Transverse colon (tissue), 4 donors: ENCODE results near the gene RNF207. TPM values are rescaled to one million over a fixed set of nuclear protein-coding genes. Genes with fewer than 3 reads are reported as not detected.

Source experiments
- DNase-seq: peaks from one replicate; pipeline ENCODE4 v3.0.0-alpha.2; 2019
- H3K27ac ChIP-seq, 4 donors: fragments of 200-600 bp; sonication (generic); 2 replicates each; pipeline ENCODE4 v1.5.1; 2016 to 2018; ENCODE audit warnings: inconsistent platforms in 4 of 4
- H3K27me3 ChIP-seq: fragments of 200-600 bp; sonication (generic); 2 replicates; pipeline ENCODE4 v1.5.1; 2017; ENCODE audit warnings: inconsistent platforms
- H3K36me3 ChIP-seq, 4 donors: fragments of 200-600 bp; sonication (generic); 2 replicates each; pipeline ENCODE4 v1.5.1; 2017 to 2019; ENCODE audit warnings: inconsistent platforms in 4 of 4
- H3K4me1 ChIP-seq, 4 donors: fragments of 200-600 bp; sonication (generic); 2 replicates each; pipeline ENCODE4 v1.5.1; 2017 to 2020; ENCODE audit warnings: inconsistent platforms in 4 of 4
- H3K4me3 ChIP-seq, 4 donors: fragments of 200-600 bp; sonication (generic); 1 replicate in 1 of 4; 2 replicates in 3 of 4; pipeline versions ENCODE4 v1.5.1 to v1.6.1; 2017 to 2019; ENCODE audit warnings: inconsistent platforms in 4 of 4
- H3K9me3 ChIP-seq, 2 donors: fragments of 200-600 bp; sonication (generic); 2 replicates each; pipeline ENCODE4 v1.5.1; 2017 to 2019; ENCODE audit warnings: inconsistent platforms in 2 of 2
- CTCF ChIP-seq, 5 experiments: fragments of 200-600 bp in 3 of 5; fragments of 450-650 bp in 2 of 5; sonication (generic) in 3 of 5; IDR thresholded peaks; 1 replicate in 2 of 5; 2 replicates in 3 of 5; pipeline ENCODE4 v1.5.1; 2016 to 2017; ENCODE audit warnings: antibody characterized with exemption in 5 of 5, inconsistent platforms in 3 of 5, mild to moderate bottlenecking in 2 of 5, moderate library complexity in 1 of 5
- EP300 ChIP-seq: sonication (generic); formaldehyde crosslinking; IDR thresholded peaks from one replicate; pipeline ENCODE4 v1.6.1; 2017; ENCODE audit warnings: antibody characterized with exemption, low read depth
- POLR2A ChIP-seq: fragments of 450-650 bp; IDR thresholded peaks from one replicate; pipeline ENCODE4 v1.6.1; 2016; ENCODE audit warnings: antibody characterized with exemption, mild to moderate bottlenecking, moderate library complexity
- POLR2AphosphoS5 ChIP-seq, 3 donors: sonication (generic); formaldehyde crosslinking; IDR thresholded peaks; one replicate each; pipeline ENCODE4 v1.6.1; 2016; ENCODE audit warnings: antibody characterized with exemption in 3 of 3
- WGBS, 2 donors: methylation state at CpG; one replicate each; pipeline ENCODE4 v1.1.5; 2018; ENCODE audit warnings: low coverage in 1 of 2; 5-methylcytosine and 5-hydroxymethylcytosine counted together
- in situ Hi-C, 4 donors: fragments of 200-750 bp; cut with MboI; loops; one replicate each; pipeline versions ENCODE4 v1.15.0 to v1.15.1; 2017; ENCODE audit warnings: low sequenced_read_pairs in 3 of 4, low pct_ligation_motif_present in 1 of 4, low pct_unique_long_range_greater_than_20kb in 1 of 4
- intact Hi-C: fragments of 100-400 bp; cut with DNase I; formaldehyde crosslinking; loops from one replicate; pipeline ENCODE4 v1.15.1; 2023; ENCODE audit warnings: low total_unique reads
- total RNA-seq, 4 donors: library from RNA; depleted of rRNA; stranded (reverse); fragments of >200 nt; gene quantifications; one replicate each; pipeline ENCODE4 v1.1.0, GENCODE V29; 2016

Gene RNF207
- total RNA-seq, 4 donors from 2014 or later, result 82.6 to 1,341 (median 190) TPM

- in situ Hi-C loops, result no loop called here
- H3K4me1 ChIP-seq, result peaks cover 3 to 26% (median 14%) of the 10 kb centered on the region in 4 donors
- DNase-seq, result no peak
- intact Hi-C loops, result no loop called here
- no peaks in the 10 kb centered on the region for H3K9me3 ChIP-seq
- peaks cover 35% of the 10 kb centered on the region for H3K27me3 ChIP-seq
- TF ChIP-seq POLR2A (no peak), CTCF (IDR thresholded peaks at IDR 0.05) (no peak), POLR2AphosphoS5 (IDR thresholded peaks at IDR 0.05) (no peak), EP300 (no peak)
- no peak overlapping the region for H3K4me3 ChIP-seq
- peaks cover 0 to 9% (median under 1%) of the 10 kb centered on the region in 4 donors for H3K36me3 ChIP-seq
- 22 to 57% methylated on average over 1 to 6 of the region's 6 CpGs for WGBS, 2 donors
- H3K27ac ChIP-seq, result no peak overlapping the region
These were observed 22.4 kb upstream of the RNF207 start for GRCh38 chr1:6183520-6183989.

GRCh38 chr1:6184083-6184783 is 21.7 kb upstream of the RNF207 start:
- Histone ChIP-seq H3K4me1 (peaks cover under 1 to 19% (median 8%) of the 10 kb centered on the region in 4 donors), H3K27me3 (peaks cover 28% of the 10 kb centered on the region), H3K36me3 (peaks cover 0 to 16% (median 3%) of the 10 kb centered on the region in 4 donors), H3K27ac (no peak overlapping the region), H3K4me3 (no peak overlapping the region), H3K9me3 (no peaks in the 10 kb centered on the region)
- WGBS, 2 donors, result 78 to 82% methylated on average over 3 to 13 of the region's 13 CpGs
- intact Hi-C loops, result no loop called here
- TF ChIP-seq POLR2A (no peak), EP300 (no peak), POLR2AphosphoS5 (IDR thresholded peaks at IDR 0.05) (no peak), CTCF (IDR thresholded peaks at IDR 0.05) (no peak)
- in situ Hi-C loops, result no loop called here
- DNase-seq, result no peak

GRCh38 chr1:6185151-6185550 is 20.8 kb upstream of the RNF207 start:
- intact Hi-C loops, result no loop called here

More at GRCh38 chr1:6185151-6185550, 20.8 kb upstream of the RNF207 start:
- no peaks in the 10 kb centered on the region for H3K9me3 ChIP-seq
- in situ Hi-C loops, result no loop called here
- H3K27me3 ChIP-seq, result peaks cover 22% of the 10 kb centered on the region
- TF ChIP-seq EP300, result no peak
- TF ChIP-seq CTCF (IDR thresholded peaks at IDR 0.05), result no peak
- no peak for TF ChIP-seq POLR2A
- no peak for TF ChIP-seq POLR2AphosphoS5 (IDR thresholded peaks at IDR 0.05)
- WGBS, 2 donors, result 56 to 79% methylated on average over 1 to 3 of the region's 3 CpGs
- peaks cover 0 to 24% (median 8%) of the 10 kb centered on the region in 4 donors for H3K36me3 ChIP-seq
- peaks cover 0 to 14% (median 5%) of the 10 kb centered on the region in 4 donors for H3K4me1 ChIP-seq
- DNase-seq, result no peak
- H3K4me3 ChIP-seq, result no peak overlapping the region
- H3K27ac ChIP-seq, result no peak overlapping the region
